Measurements from ENCODE around the gene LYRM2. TPM values are rescaled to one million over a fixed set of nuclear protein-coding genes. Genes with fewer than 3 reads are reported as not detected.

LYRM2 gene
- total and polyA plus RNA-seq, 9 of the 15 experiments (the other 6 are each of a cell fraction or from before 2014, with no cell fraction given) = 13.9 to 115 (median 42.9) TPM

GRCh38 chr6:89539779-89540178 is 98.8 kb downstream of the LYRM2 start:
- H3K4me3 ChIP-seq = no peak overlapping the region
- H4K20me1 ChIP-seq (replicated peaks; ENCODE audit: control insufficient read depth, insufficient read depth, low read length) = no peaks in the 10 kb centered on the region
- H3K79me2 ChIP-seq (ENCODE audit: control insufficient read depth, insufficient read depth, low read length) = no peaks in the 10 kb centered on the region
- no peak overlapping the region for H3K27ac ChIP-seq (ENCODE audit: extremely low read depth, low read depth, low read length)
- H3K9me1 ChIP-seq (ENCODE audit: control insufficient read depth, insufficient read depth, low read length) = no peaks in the 10 kb centered on the region
- in situ Hi-C loops (cut with MboI) = no loop called here
- ChIA-PET POLR2A (no interaction called here), CTCF (ENCODE audit: low intra/inter-chr PET ratio) (no interaction called here)
- intact Hi-C loops (cut with micrococcal nuclease) = no loop called here
- no peaks in the 10 kb centered on the region for H3K9me3 ChIP-seq (replicated peaks; ENCODE audit: control insufficient read depth, insufficient read depth, low read depth, low read length)
- 0% methylated on average over 2 of the region's 2 CpGs for WGBS (ENCODE audit: insufficient coverage, low coverage, missing lambda C conversion rate)
- TF ChIP-seq HDGF (IDR thresholded peaks at IDR 0.05) = no peak
- no peak for TF ChIP-seq CHCHD3 (CRISPR knock-in tag; IDR thresholded peaks at IDR 0.05)
- no peak for TF ChIP-seq SIN3B (IDR thresholded peaks at IDR 0.05; ENCODE audit: low read depth)
- no peak for TF ChIP-seq MAZ (CRISPR knock-in tag; conservative IDR thresholded peaks at IDR 0.05 in 1 of 2, IDR thresholded peaks at IDR 0.05 in 1 of 2)
- TF ChIP-seq ZNF445 (CRISPR knock-in tag; IDR thresholded peaks at IDR 0.05; ENCODE audit: low read depth) = no peak
- TF ChIP-seq SMARCE1 (IDR thresholded peaks at IDR 0.05) = no peak
- TF ChIP-seq EP300 (IDR thresholded peaks at IDR 0.05; ENCODE audit: low read length) = no peak
- TF ChIP-seq ZNF212 (CRISPR knock-in tag; IDR thresholded peaks at IDR 0.05) = no peak
- no peak for TF ChIP-seq ZNF609 (CRISPR knock-in tag; IDR thresholded peaks at IDR 0.05; ENCODE audit: borderline replicate concordance)
- TF ChIP-seq RBBP5 (IDR thresholded peaks at IDR 0.05; ENCODE audit: borderline replicate concordance, insufficient read depth, low read length, poor library complexity, severe bottlenecking) = no peak
- no peak for TF ChIP-seq ZNF277 (CRISPR knock-in tag; IDR thresholded peaks at IDR 0.05; ENCODE audit: borderline replicate concordance)
- TF ChIP-seq CTCFL (IDR thresholded peaks at IDR 0.05; ENCODE audit: borderline replicate concordance, insufficient read depth, low read depth, low read length, poor library complexity, severe bottlenecking) = no peak
- TF ChIP-seq STAT5A (IDR thresholded peaks at IDR 0.05; ENCODE audit: borderline replicate concordance, low read length) = no peak
- peaks cover 18 to 19% of the 10 kb centered on the region in 2 experiments for H3K27me3 ChIP-seq (ENCODE audit: control insufficient read depth in 2 of 2, insufficient read depth in 2 of 2, low read length in 2 of 2)
- ATAC-seq (no peak), FAIRE-seq (no peak), DNase-seq (ENCODE audit: extremely low read depth in 1 of 4, low spot score in 3 of 4) (no peak)
- H3K36me3 ChIP-seq (ENCODE audit: control insufficient read depth, insufficient read depth, low read length) = no peaks in the 10 kb centered on the region
- BruUV-seq (replicated peaks) = no TSS peak
- H3K4me1 ChIP-seq (replicated peaks in 1 of 2; ENCODE audit: control insufficient read depth in 2 of 2, insufficient read depth in 2 of 2, low read length in 2 of 2) = no peaks in the 10 kb centered on the region
- H2AFZ ChIP-seq (ENCODE audit: low read depth, low read length) = no peak overlapping the region
- no peak overlapping the region for H3K9ac ChIP-seq (ENCODE audit: insufficient read depth in 1 of 2, low read depth in 2 of 2, low read length in 2 of 2)
- no peak overlapping the region for H3K4me2 ChIP-seq (ENCODE audit: insufficient read depth, low read length)

Data from K562 (cell line).